Measurements from ENCODE around the gene ZNF423.

Gene ZNF423

GRCh38 chr16:49529411-49530045 lies 326.4 kb downstream of the ZNF423 start:
- H3K4me3 ChIP-seq (ENCODE audit: low read depth, low read length) = no peak overlapping the region
- TF ChIP-seq CTCF (IDR thresholded peaks at IDR 0.05; ENCODE audit: borderline replicate concordance, insufficient read depth, low read depth, low read length) = no peak

DNA sequence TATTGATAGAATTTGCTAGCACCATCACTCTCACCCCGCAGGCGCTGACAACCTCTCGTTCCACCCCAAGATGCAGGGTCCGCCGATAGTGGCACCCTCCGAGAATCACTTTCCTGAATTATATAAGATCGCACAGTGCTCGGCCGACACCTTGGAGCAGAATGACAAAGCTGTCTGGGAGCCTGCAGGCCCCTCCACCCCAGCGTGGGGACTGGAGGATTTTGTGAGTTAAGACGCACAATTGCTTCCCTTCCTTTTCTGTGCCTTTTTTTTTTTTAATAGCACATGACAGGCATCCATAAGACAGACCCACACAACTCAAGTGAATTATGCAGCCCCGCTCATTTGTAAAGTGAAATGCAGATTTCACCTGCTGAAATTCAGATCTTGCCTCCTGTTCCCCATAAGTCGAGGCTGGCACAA lies 327.0 kb downstream of the ZNF423 start:
- TF ChIP-seq CTCF (IDR thresholded peaks at IDR 0.05; ENCODE audit: borderline replicate concordance, insufficient read depth, low read depth, low read length) = no peak
- no peak overlapping the region for H3K4me3 ChIP-seq (ENCODE audit: low read depth, low read length)

GRCh38 chr16:49528060-49528865 lies 327.6 kb downstream of the ZNF423 start:
- no peak for TF ChIP-seq CTCF (IDR thresholded peaks at IDR 0.05; ENCODE audit: borderline replicate concordance, insufficient read depth, low read depth, low read length)
- H3K4me3 ChIP-seq (ENCODE audit: low read depth, low read length) = no peak overlapping the region

- no peak overlapping the region for H3K4me3 ChIP-seq (ENCODE audit: low read depth, low read length)
- no peak for TF ChIP-seq CTCF (IDR thresholded peaks at IDR 0.05; ENCODE audit: borderline replicate concordance, insufficient read depth, low read depth, low read length)
These were observed 328.3 kb downstream of the ZNF423 start for GRCh38 chr16:49527611-49528010.

- no peak for TF ChIP-seq CTCF (IDR thresholded peaks at IDR 0.05; ENCODE audit: borderline replicate concordance, insufficient read depth, low read depth, low read length)
These were observed 329.0 kb downstream of the ZNF423 start for GRCh38 chr16:49526860-49527365.

DNA sequence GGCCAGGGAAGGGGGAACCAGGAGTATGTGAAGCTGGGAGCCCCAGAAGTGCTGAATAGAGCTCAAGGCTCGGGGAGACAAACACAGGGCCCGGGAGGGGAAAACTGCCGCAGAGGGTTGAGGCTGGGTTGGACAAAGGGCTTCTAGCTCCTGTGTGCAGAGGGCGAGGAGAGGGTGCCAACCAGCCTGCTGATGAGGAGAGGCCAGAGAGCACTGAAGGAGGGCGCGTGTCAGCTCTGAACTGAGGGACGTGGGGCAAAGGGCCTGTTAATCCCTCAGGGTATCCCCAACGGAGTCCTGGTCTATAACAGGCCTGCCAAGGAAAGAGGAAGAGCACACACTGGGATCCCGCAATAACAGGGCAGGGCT lies 331.0 kb downstream of the ZNF423 start:
- no peak for TF ChIP-seq CTCF (IDR thresholded peaks at IDR 0.05; ENCODE audit: borderline replicate concordance, insufficient read depth, low read depth, low read length)
- H3K4me3 ChIP-seq (ENCODE audit: low read depth, low read length) = no peak overlapping the region

More at GRCh38 chr16:49526860-49527365, 329.0 kb downstream of the ZNF423 start:
- H3K4me3 ChIP-seq (ENCODE audit: low read depth, low read length) = no peak overlapping the region

Measured in GM12875 (cell line).